Measurements from ENCODE around the gene KIAA1328. TPM values are rescaled to one million over a fixed set of nuclear protein-coding genes. Genes with fewer than 3 reads are reported as not detected.

The KIAA1328 gene
- total RNA-seq, result 10 to 100 TPM in 2 of 4 donors, 1 to 10 TPM in 2; 6.0 to 23.5 (median 11.1) TPM

- no peak for TF ChIP-seq CTCF (IDR thresholded peaks at IDR 0.05)
- ATAC-seq (ENCODE audit: low FRiP score) (peak; percentile 98), DNase-seq (ENCODE audit: low spot score) (peak; percentile 33)
These were observed at the start of gene KIAA1328, which contains the start of gene TPGS2 for GRCh38 chr18:36828630-36829361. Gene KIAA1328 (plus strand): TSS chr18:36829127. CDS start chr18:36829139, 12 bp downstream. Gene TPGS2 (minus strand): TSS chr18:36829002. CDS start chr18:36828767, 235 bp downstream.

- no peak for TF ChIP-seq CTCF (IDR thresholded peaks at IDR 0.05)
- ATAC-seq (ENCODE audit: low FRiP score) (no peak), DNase-seq (ENCODE audit: low spot score) (no peak)
These were observed 48.2 kb upstream of the KIAA1328 start for GRCh38 chr18:36780748-36781147.

GRCh38 chr18:36782710-36783109 is 46.2 kb upstream of the KIAA1328 start:
- ATAC-seq (ENCODE audit: low FRiP score) (no peak), DNase-seq (ENCODE audit: low spot score) (no peak)
- no peak for TF ChIP-seq CTCF (IDR thresholded peaks at IDR 0.05)

GRCh38 chr18:36783792-36784191 is 45.1 kb upstream of the KIAA1328 start:
- ATAC-seq (ENCODE audit: low FRiP score) (no peak), DNase-seq (ENCODE audit: low spot score) (no peak)
- TF ChIP-seq CTCF (IDR thresholded peaks at IDR 0.05), result no peak

GRCh38 chr18:36786686-36787085 is 42.2 kb upstream of the KIAA1328 start:
- ATAC-seq (ENCODE audit: low FRiP score) (peak; percentile 82), DNase-seq (ENCODE audit: low spot score) (no peak)
- no peak for TF ChIP-seq CTCF (IDR thresholded peaks at IDR 0.05)

- no peak for TF ChIP-seq CTCF (IDR thresholded peaks at IDR 0.05)
- ATAC-seq (ENCODE audit: low FRiP score), result no peak
- DNase-seq (ENCODE audit: low spot score), result no peak
These were observed 36.2 kb upstream of the KIAA1328 start for GRCh38 chr18:36792634-36793283.

All from omental fat pad (tissue), 4 donors.